Retinal pigment epithelial cell (primary cell): ENCODE data around the gene TWIST2.

Source experiments
- DNase-seq: peaks from one replicate; pipeline ENCODE4 v3.0.0-alpha.2; 2010; ENCODE audit warnings: low read depth
- H3K4me3 ChIP-seq: 2 replicates; pipeline ENCODE4 v1.5.1; 2011; ENCODE audit warnings: mild to moderate bottlenecking, low read length, control low read depth, moderate library complexity
- CTCF ChIP-seq: conservative IDR thresholded peaks from 2 replicates; pipeline ENCODE4 v1.5.1; 2011; ENCODE audit warnings: low read depth, low read length, control low read depth, inconsistent platforms

Gene TWIST2

GRCh38 chr2:238882082-238882755 is 34.3 kb downstream of the TWIST2 start:
- no peak for TF ChIP-seq CTCF
- DNase-seq, result no peak
- H3K4me3 ChIP-seq, result no peak overlapping the region

GRCh38 chr2:238883421-238883901 is 35.6 kb downstream of the TWIST2 start:
- no peak for TF ChIP-seq CTCF
- no peak for DNase-seq
- H3K4me3 ChIP-seq, result no peak overlapping the region

DNA sequence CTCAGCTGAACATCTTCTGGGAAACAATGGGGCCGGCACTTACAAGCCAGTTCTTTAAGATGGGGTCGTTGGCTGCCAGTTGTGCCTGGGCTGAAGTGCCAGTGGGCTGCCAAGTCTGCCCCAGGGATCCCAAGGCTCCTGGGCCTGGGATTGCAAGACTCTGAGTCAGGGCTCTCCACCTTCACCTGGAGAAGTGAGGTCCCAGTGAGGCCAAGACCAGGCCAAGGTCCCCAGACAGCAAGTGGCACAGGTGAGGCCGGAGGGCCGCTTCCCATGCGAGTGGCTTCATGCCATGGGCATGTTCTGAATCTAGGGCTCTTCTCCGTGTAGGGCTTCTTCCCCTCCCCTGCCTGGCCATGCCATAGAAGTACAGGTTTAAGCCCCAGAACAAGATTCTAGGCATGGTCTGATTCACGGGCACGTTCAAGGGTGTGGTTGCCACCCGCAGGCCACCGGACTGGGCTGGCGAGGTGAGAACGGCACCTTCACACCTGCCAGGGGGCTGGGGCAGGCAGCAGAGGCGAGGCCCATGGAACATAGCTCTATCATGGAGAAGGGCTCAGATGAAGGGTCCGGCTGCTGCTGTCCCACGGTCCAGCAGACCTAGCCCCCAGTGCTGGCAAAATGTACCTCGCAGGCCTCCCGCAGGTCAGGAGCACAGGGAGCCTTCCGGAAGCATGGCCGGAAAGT is 36.4 kb downstream of the TWIST2 start:
- no peak overlapping the region for H3K4me3 ChIP-seq
- no peak for TF ChIP-seq CTCF
- no peak for DNase-seq

DNA sequence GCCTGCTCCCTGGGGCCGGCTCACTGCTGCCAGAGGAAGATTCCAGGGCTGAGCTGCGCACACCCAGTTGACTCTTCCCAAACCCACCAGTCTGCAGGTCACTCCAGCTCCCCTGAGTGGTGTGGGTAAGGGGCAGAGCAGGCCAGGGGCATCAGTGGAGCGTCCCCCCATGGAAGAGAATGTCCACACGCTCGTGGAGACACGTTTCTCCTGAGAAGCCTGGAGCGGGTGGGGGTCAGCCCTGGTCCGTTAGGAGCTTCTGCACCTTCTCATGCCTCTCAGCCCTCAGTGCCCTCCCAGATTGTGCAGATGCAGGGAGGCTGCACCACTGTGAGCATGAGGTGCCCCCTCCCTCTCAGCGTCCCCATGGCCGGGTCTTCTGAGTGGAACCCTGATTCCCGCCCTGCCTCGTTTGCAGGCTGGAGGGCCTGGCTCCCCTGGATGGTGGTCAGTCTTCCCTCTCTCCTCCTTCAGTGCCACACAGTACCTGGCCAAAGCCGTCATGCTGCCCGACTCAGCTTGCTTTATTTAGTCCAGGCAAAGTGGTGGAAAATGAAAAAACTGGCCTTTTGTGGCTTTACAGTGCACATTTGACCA is 37.0 kb downstream of the TWIST2 start:
- no peak for TF ChIP-seq CTCF
- DNase-seq, result no peak
- H3K4me3 ChIP-seq, result no peak overlapping the region

GRCh38 chr2:238886453-238887094 is 38.7 kb downstream of the TWIST2 start:
- TF ChIP-seq CTCF, result no peak
- H3K4me3 ChIP-seq, result no peak overlapping the region
- no peak for DNase-seq

DNA sequence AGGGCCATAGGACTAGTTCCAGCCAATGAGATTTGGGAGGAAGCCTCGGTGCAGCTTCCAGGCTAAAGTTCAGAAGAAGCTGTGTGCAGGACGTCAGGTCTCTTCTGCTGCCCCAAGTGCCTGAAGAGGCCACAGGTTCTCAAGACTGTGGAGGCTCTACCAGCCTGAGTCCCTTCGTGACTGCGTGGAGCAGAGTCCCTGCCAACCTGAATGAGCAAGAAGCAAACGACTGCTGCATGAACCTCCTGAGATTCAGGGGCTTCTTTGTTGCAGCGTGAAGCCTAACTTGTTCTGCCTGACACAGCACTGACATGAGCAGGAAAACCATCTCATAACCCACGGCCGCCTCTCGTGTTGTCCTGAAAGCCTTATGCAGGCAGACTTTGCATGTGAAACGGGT is 39.7 kb downstream of the TWIST2 start:
- no peak for DNase-seq
- TF ChIP-seq CTCF, result no peak
- H3K4me3 ChIP-seq, result no peak overlapping the region
